ENCODE measurements around the gene SLC9A9.

- TF ChIP-seq EP300 (IDR thresholded peaks at IDR 0.05; ENCODE audit: low read length) (no peak), CTCF (IDR thresholded peaks at IDR 0.05 in 2 of 3, conservative IDR thresholded peaks at IDR 0.05 in 1 of 3; ENCODE audit: insufficient read depth in 2 of 3, low read depth in 1 of 3, low read length in 3 of 3) (no peak), SAFB (IDR thresholded peaks at IDR 0.05; ENCODE audit: borderline replicate concordance, low read depth, low read length) (no peak), ZNF253 (CRISPR knock-in tag; conservative IDR thresholded peaks at IDR 0.05) (no peak), EGR1 (conservative IDR thresholded peaks at IDR 0.05) (no peak)
Observed at GRCh38 chr3:143216709-143217182, 631.5 kb downstream of the SLC9A9 start.
